ENCODE results near the gene TBL3.

The TBL3 gene

GRCh38 chr16:1983544-1984346, 11.9 kb downstream of the TBL3 start, which contains the start of gene GFER (continued):
- TF ChIP-seq ZNF514 (tag by site-specific recombination; IDR thresholded peaks at IDR 0.05) = no peak
- no peak for TF ChIP-seq ZBTB21 (tag by site-specific recombination; IDR thresholded peaks at IDR 0.05)
- TF ChIP-seq ZNF501 (tag by site-specific recombination; IDR thresholded peaks at IDR 0.05) = peak; percentile 90; the same call in 1 of the 2 replicates
- TF ChIP-seq KLF9 (tag by site-specific recombination; IDR thresholded peaks at IDR 0.05; ENCODE audit: low read depth) = peak; percentile 84
- TF ChIP-seq HOXD13 (CRISPR knock-in tag; IDR thresholded peaks at IDR 0.05; ENCODE audit: borderline replicate concordance) = no peak
- peak; percentile 81 for TF ChIP-seq ZIC2 (tag by site-specific recombination; IDR thresholded peaks at IDR 0.05)
- TF ChIP-seq MZF1 (tag by site-specific recombination; IDR thresholded peaks at IDR 0.05; ENCODE audit: borderline replicate concordance) = no peak
- TF ChIP-seq ZNF549 (tag by site-specific recombination; IDR thresholded peaks at IDR 0.05) = no peak
- TF ChIP-seq ZNF302 (tag by site-specific recombination; IDR thresholded peaks at IDR 0.05; ENCODE audit: low read depth) = no peak
- 0 out of 2 replicates have a peak, but pooled peaks have one; percentile 33 for TF ChIP-seq ZNF324 (tag by site-specific recombination; IDR thresholded peaks at IDR 0.05)
- TF ChIP-seq ZNF561 (tag by site-specific recombination; IDR thresholded peaks at IDR 0.05; ENCODE audit: borderline replicate concordance) = peak; percentile 82; the same call in 1 of the 2 replicates
- no peak for TF ChIP-seq ZFP69B (tag by site-specific recombination; IDR thresholded peaks at IDR 0.05)
- TF ChIP-seq ZNF548 (tag by site-specific recombination; IDR thresholded peaks at IDR 0.05) = no peak
- no peak for TF ChIP-seq ZNF544 (tag by site-specific recombination; IDR thresholded peaks at IDR 0.05)

GRCh38 chr16:1984347-1985225, 12.7 kb downstream of the TBL3 start:
- ChIA-PET CTCF (interaction anchor here (0.7 to 4.5 kb wide), 3 partner anchors 20 to 1235 kb away, joined by 3 to 28 read pairs (median 3); no protein-coding TSS in a partner anchor), POLR2A (interaction anchor here (1.0 to 6.3 kb wide), 7 partner anchors 11 to 171 kb away, joined by 3 to 46 read pairs (median 6); partner anchors contain the start of genes RPS2, TBL3 and TRAF7)
- peak overlapping the region; percentile 83 for H3K27ac ChIP-seq (ENCODE audit: extremely low read depth, low read depth, low read length)
- no peaks in the 10 kb centered on the region for H3K9me3 ChIP-seq (ENCODE audit: control insufficient read depth, insufficient read depth, low read depth, low read length)
- peaks cover 7% of the 10 kb centered on the region; the same call in 1 of the 2 replicates for H3K4me1 ChIP-seq (ENCODE audit: control insufficient read depth, insufficient read depth, low read length)
- H3K4me3 ChIP-seq (ENCODE audit: low read depth, low read length) = peak overlapping the region; percentile 73
- H3K36me3 ChIP-seq (ENCODE audit: control insufficient read depth in 2 of 2, insufficient read depth in 1 of 2, low read length in 2 of 2) = peaks cover 0 to 25% of the 10 kb centered on the region in 2 experiments; a peak in 1 of 3 replicates
- TF ChIP-seq ZNF513 (tag by site-specific recombination; IDR thresholded peaks at IDR 0.05) (0 out of 2 replicates have a peak, but pooled peaks have one; percentile 5), GLIS1 (tag by site-specific recombination; IDR thresholded peaks at IDR 0.05) (0 out of 2 replicates have a peak, but pooled peaks have one; percentile 31), ZNF677 (tag by site-specific recombination; IDR thresholded peaks at IDR 0.05) (0 out of 2 replicates have a peak, but pooled peaks have one; percentile 2), EGR2 (tag by site-specific recombination; IDR thresholded peaks at IDR 0.05; ENCODE audit: low read depth) (0 out of 2 replicates have a peak, but pooled peaks have one; percentile 26), ZNF660 (tag by site-specific recombination; IDR thresholded peaks at IDR 0.05) (peak; percentile 9; the same call in 1 of the 2 replicates), BCL6B (tag by site-specific recombination; IDR thresholded peaks at IDR 0.05) (no peak), ZNF2 (tag by site-specific recombination; IDR thresholded peaks at IDR 0.05) (no peak), ZIC2 (tag by site-specific recombination; IDR thresholded peaks at IDR 0.05) (peak; percentile 80), ZBTB44 (tag by site-specific recombination; IDR thresholded peaks at IDR 0.05) (no peak), ZFHX2 (tag by site-specific recombination; conservative IDR thresholded peaks at IDR 0.05) (peak; percentile 41), ZBTB17 (tag by site-specific recombination; IDR thresholded peaks at IDR 0.05) (peak; percentile 76), ZNF335 (tag by site-specific recombination; conservative IDR thresholded peaks at IDR 0.05) (peak; percentile 57), ZNF785 (tag by site-specific recombination; IDR thresholded peaks at IDR 0.05) (no peak), ZBTB1 (tag by site-specific recombination; IDR thresholded peaks at IDR 0.05) (no peak), ZNF639 (tag by site-specific recombination; IDR thresholded peaks at IDR 0.05) (peak; percentile 18; the same call in 1 of the 2 replicates)

Measured in HEK293 (cell line).